Epithelial cell of esophagus (primary cell): ENCODE measurements around the gene GALNT9.
"Not testable (repeated sequence)": the region's sequence is repeated elsewhere in the genome, so short reads cannot be mapped to it uniquely, and the experiment has no call there.

Source experiments
- DNase-seq: peaks from one replicate; pipeline ENCODE4 v3.0.0; 2010; ENCODE audit warnings: low read depth
- H3K4me3 ChIP-seq: 2 replicates; pipeline ENCODE4 v1.5.1; 2011; ENCODE audit warnings: mild to moderate bottlenecking, low read length, control low read depth
- TF ChIP-seq, protein P1 (sequence below): IDR thresholded peaks from 2 replicates; pipeline ENCODE4 v1.5.1; 2011; ENCODE audit warnings: low read depth, mild to moderate bottlenecking, low read length, control low read depth, inconsistent platforms; ENCODE audit not compliant: insufficient read depth; ENCODE audit errors: missing control alignments

GALNT9 gene

DNA sequence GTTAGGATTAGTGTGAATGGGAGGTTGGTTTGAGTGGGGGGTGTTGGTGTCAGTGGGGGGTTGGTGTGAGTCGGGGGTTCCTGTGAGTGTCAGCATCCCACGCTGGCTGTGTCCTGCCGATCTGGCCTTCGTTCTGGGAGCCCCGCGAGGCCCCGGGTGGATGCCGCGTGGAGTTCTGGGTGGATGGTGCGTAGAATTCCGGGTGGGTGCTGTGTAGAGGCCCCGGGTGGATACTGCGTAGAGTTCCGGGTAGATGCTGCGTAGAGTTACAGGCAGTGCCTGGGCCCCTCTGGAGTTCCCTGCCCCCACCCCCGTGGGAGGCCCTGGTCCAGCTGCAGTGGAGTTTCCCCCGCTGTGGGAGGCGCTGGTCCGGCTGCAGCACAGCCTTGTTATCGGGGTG lies 176.4 kb downstream of the GALNT9 start:
- TF ChIP-seq, protein P1, sequence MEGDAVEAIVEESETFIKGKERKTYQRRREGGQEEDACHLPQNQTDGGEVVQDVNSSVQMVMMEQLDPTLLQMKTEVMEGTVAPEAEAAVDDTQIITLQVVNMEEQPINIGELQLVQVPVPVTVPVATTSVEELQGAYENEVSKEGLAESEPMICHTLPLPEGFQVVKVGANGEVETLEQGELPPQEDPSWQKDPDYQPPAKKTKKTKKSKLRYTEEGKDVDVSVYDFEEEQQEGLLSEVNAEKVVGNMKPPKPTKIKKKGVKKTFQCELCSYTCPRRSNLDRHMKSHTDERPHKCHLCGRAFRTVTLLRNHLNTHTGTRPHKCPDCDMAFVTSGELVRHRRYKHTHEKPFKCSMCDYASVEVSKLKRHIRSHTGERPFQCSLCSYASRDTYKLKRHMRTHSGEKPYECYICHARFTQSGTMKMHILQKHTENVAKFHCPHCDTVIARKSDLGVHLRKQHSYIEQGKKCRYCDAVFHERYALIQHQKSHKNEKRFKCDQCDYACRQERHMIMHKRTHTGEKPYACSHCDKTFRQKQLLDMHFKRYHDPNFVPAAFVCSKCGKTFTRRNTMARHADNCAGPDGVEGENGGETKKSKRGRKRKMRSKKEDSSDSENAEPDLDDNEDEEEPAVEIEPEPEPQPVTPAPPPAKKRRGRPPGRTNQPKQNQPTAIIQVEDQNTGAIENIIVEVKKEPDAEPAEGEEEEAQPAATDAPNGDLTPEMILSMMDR: no peak
- DNase-seq: no peak
- no peak overlapping the region for H3K4me3 ChIP-seq

DNA sequence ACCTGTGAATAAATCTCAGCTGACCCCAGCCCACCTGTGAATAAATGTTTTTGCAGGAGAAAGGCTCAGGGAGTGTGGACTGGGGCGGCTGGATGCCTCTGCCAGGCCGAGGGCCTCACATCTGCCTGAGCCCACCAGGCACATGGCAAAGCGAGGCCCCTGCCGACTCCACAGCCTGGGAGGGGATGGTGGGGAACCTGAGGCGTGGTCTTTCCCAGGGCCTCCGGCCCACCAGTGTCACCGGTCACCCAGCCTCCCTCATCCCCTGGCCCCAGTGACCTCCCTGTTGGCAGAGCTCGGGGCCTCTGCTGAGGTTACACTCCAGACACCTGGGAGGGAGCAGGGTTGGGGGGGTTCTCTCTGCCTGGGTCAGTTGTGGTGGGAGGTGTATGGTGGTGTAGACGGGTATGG lies 177.0 kb downstream of the GALNT9 start:
- TF ChIP-seq, protein P1: no peak
- DNase-seq: no peak
- H3K4me3 ChIP-seq: no peak overlapping the region

DNA sequence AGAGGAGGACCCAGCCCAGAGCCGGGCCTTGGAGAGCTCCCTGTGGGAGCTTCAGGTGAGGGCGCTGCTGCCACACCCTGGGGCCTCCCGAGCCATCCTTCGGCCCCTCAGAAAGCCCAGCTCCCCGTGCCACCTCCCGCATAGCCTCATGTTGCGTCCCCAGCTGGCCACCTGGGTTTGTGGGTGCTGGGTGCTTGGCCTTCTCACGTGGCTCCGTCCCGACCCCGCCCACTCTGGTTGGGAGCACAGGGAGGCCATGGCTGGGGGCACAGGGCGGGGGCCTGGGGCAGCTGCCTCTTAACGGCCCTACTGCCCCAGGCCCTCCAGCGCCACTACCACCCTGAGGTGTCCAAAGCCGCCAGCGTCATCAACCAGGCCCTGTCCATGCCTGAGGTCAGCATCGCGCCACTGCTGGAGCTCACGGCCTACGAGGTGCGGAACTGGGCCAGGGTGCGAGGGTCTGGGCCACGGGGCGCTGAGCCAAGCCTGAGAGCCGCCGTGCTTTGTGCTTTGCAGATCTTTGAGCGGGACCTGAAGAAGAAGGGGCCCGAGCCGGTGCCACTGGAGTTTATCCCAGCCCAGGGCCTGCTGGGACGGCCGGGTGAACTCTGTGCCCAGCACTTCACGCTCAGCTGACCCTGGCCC lies 177.5 kb downstream of the GALNT9 start:
- no peak for DNase-seq
- TF ChIP-seq, protein P1: no peak
- H3K4me3 ChIP-seq: no peak overlapping the region

DNA sequence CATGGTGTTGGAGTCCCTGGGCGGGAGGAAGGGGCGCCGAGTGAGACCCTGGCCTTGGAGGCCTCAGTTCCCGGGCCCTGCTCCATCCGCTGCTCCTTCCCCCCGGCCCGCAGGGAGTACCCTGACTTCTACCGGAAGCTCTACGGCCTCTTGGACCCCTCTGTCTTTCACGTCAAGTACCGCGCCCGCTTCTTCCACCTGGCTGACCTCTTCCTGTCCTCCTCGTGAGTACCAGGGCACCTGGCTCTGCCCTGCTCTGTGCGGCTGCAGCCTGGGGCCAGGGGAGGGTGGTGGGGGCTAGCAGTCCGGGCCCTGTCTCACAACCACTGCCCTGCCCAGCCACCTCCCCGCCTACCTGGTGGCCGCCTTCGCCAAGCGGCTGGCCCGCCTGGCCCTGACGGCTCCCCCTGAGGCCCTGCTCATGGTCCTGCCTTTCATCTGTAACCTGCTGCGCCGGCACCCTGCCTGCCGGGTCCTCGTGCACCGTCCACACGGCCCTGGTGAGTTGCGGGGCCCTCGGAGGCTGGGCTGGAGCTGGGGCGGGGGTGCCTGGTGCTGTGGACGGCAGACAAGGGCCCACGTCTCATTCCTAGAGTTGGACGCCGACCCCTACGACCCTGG lies 178.1 kb downstream of the GALNT9 start:
- no peak overlapping the region for H3K4me3 ChIP-seq
- TF ChIP-seq, protein P1: no peak
- DNase-seq: no peak

DNA sequence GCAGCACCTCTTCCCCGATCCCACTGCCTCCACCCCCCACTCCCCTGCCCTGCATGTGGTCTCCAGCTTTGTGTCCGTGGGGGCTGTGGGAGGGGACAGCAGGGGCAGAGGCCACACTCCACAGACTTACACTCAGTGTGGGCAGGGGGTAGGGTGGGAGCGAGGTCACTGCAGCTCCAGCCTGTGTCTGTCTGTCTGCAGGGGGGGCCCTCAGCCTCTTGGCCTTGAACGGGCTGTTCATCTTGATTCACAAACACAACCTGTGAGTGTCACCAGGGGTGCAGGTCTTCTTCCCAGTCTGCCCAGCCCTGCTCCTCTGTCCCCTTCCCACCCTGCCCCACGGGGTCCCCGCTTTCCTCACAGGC lies 178.6 kb downstream of the GALNT9 start:
- no peak for DNase-seq
- no peak overlapping the region for H3K4me3 ChIP-seq
- TF ChIP-seq, protein P1: no peak

DNA sequence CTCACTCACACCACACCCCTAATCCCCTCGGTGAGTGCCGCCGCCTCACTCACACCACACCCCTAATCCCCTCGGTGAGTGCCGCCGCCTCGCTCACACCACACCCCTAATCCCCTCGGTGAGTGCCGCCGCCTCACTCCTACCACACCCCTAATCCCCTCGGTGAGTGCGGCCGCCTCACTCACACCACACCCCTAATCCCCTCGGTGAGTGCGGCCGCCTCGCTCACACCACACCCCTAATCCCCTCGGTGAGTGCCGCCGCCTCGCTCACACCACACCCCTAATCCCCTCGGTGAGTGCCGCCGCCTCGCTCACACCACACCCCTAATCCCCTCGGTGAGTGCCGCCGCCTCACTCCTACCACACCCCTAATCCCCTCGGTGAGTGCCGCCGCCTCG lies 179.9 kb downstream of the GALNT9 start:
- not testable (repeated sequence) for DNase-seq, H3K4me3 ChIP-seq

DNA sequence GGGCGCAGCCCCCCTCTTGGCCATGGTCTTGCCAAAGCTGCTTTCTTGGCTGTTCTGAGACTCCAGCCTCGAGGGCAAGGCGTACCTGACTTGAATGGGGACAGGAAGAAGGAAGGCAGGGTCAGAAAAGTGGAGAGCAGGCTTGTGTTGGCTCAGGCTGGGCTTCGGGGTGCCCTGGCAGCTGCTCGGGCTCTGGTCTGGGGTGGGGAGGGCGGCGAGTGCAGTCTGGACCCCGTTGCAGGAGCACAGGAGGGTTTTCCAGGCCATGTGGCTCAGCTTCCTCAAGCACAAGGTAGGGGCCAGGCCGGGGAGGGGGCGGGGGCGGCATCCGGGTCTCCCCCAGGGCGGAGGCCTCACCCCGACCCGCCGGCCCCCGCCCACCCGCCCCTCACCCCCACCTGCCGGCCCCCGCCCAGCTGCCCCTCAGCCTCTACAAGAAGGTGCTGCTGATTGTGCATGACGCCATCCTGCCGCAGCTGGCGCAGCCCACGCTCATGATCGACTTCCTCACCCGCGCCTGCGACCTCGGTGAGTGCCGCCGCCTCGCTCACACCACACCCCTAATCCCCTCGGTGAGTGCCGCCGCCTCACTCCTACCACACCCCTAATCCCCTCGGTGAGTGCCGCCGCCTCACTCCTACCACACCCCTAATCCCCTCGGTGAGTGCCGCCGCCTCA lies 180.9 kb downstream of the GALNT9 start:
- no peak overlapping the region for H3K4me3 ChIP-seq
- DNase-seq: no peak
- TF ChIP-seq, protein P1: no peak
